ENCODE data around the gene MAPRE3.
A peak's percentile ranks its signal among the peaks of the same experiment; 100 is the strongest.
"Not testable (repeated sequence)": the region's sequence is repeated elsewhere in the genome, so short reads cannot be mapped to it uniquely, and the experiment has no call there.

MAPRE3 gene

DNA sequence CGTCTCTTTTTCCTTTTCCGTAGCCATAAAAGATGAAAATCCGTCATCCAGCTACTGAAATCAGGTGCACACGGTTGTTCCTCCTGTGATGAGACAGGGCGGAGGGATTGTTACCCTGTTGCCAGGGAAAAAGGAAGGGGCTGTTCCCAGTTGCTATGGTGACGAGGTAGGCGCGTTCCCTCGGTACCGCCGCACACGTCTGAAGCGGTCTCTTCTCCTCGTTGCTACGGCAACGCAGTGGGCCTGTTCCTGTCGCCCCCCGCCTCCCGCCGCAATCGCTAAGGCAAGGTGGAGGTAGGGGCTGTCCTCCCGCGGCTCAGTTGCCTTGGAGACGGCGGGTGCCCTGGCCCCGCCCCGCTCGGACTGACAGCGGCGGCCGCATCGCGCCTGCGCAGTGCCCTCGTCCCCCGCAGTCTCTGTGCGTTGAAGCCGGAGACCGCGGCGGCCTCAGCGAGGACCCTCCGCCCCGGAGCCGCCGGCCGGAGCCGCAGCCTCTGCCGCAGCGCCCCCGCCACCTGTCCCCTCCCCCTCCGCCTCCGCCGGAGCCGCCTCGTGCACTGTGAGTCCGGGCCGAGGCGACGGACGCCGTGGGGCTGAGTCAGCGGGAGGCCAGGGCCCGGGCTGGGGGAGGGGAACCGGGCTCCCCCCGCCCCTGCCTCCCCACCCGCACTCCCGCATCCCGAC, at the start of gene MAPRE3:
MAPRE3 (plus strand) TSS at position 394 of the 684 bp plus-strand sequence. CDS start 51,582 bp downstream, outside the sequence.
- DNase-seq (ENCODE audit: low read depth in 2 of 2), result peak; percentile 55 to 72

DNA sequence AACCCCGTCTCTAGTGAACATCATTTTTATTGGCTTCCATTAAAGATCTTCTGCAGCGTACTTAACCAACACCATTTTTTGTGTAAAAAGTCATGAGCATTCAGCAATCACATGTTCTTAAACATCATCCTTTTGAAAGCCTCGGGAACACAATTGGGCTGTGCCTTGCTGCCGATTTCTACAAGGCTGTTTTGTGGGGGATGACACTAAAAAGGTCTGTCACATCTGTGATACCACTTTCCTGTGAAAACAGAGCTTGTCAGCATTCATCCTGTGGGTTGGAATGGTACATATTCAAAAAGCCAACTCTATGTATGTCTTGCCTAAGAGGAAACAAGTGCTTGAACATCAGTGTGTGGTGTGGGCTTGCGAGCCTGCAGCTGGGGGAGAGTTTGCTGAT, 49.1 kb upstream of the MAPRE3 start:
- no peak for DNase-seq (ENCODE audit: low read depth in 2 of 2)

DNA sequence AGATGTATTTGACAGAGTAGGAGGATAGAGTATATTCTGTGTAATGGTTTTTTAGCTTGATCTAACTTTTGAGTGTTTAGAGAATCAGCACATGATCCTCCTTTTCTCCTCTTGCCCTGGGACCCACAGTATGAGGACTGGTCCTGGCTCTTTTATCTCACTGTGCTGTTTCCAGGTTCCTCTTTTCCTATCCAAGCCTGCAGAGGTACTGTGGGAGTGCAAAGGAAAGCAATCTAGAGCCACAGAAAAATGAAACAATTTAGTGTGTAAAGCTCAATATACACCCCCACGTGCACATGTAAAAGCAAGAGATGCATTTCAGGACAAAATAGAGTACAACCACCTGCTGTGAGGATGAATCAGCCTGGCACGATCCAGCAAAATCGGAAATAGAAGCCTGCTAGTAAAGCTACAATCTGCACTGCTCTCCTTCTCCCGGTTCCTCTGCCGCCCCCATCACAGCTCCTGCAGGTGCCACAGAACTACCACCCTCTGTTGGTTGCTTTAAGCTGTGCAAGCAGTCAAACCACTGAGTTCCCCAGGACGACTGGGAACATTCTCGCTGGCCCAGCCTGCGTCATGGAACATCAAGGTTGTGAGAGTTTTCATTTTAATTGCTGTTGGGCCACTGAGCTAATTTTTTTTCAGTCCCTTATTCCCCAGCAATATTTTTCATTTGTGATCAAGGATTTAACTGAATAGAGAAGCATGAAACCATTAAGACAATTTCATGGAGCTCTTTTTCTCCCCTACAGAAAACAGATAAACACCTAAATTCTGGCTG, 47.8 kb upstream of the MAPRE3 start:
- DNase-seq (ENCODE audit: low read depth in 2 of 2), result peak; percentile 2 to 31

DNA sequence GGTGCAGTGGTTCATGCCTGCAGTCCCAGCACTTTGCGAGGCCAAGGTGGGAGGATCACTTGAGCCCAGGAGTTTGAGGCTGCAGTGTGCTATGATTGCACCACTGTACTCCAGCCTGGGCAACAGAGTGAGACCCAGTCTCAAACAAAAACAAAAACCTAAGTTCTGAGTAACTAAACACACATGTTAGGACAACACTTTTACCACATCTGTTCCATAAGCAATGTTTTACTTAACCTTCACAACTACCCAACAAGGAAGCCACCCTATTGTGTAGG, 47.3 kb upstream of the MAPRE3 start:
- DNase-seq (ENCODE audit: low read depth in 2 of 2), result not testable (repeated sequence)

DNA sequence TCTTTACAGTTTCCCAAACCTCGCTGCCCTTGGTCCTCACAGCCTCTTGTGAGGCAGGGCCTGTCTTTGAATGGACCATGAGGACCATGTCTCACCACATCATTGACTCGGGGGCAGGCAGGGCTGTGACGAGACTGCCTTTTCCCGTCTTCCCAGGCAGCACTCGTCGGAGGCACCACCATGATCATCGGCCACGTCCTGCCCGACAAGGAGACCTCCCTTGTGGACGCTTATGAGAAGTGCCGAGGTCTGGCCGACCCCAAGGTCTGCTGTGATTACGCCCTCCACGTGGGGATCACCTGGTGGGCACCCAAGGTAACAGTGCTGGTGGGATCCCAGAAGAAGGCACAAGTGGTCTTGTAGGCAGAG, 45.7 kb upstream of the MAPRE3 start:
- no peak for DNase-seq (ENCODE audit: low read depth in 2 of 2)

DNA sequence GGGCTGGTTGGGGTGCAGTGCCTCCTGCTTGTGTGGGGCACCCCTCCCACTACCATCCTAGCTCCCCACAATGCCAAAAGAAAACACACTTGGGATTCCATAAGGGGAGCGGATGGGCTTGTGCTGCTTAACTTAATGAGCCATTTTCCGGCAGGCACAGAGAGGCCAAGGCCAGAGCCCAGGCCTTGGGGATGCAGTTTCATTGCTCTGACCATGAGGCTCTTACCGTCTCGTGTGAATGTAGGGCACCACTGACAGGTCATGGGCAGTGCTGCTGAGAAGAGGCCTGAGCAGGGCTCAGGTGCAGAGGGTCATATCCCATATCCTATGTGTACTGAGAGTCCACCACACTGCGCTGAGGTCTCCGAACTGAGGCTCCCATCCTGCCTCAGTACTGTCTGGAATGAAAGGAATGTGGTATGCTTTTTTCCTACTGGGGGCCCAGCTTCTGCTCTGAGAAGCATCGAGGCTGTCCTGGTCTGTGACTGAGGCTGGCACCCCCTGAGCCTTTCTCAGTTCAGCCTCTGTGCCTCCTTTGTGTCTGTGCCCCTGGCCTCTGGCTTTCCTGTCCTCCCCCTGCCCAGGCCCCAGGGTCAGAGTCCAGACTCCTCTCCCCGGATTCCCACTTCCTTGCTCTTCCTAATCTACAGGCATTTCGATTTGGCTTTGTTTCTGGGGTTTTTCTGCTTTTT, 45.2 kb upstream of the MAPRE3 start:
- DNase-seq (ENCODE audit: low read depth in 2 of 2), result no peak

DNA sequence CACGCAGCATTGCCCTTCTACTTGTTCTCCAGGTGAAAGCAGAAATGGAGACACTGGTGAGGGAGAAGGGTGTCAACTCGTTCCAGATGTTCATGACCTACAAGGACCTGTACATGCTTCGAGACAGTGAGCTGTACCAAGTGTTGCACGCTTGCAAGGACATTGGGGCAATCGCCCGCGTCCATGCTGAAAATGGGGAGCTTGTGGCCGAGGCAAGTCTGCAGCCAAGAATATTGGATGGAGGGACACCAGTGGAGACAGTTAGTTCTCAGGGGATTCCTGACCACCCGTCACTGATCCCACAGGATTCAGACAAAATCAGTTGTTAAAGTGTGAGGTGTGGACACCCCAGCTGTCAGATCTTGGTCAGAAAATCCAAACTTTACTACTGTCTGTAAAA, 43.2 kb upstream of the MAPRE3 start:
- no peak for DNase-seq (ENCODE audit: low read depth in 2 of 2)

DNA sequence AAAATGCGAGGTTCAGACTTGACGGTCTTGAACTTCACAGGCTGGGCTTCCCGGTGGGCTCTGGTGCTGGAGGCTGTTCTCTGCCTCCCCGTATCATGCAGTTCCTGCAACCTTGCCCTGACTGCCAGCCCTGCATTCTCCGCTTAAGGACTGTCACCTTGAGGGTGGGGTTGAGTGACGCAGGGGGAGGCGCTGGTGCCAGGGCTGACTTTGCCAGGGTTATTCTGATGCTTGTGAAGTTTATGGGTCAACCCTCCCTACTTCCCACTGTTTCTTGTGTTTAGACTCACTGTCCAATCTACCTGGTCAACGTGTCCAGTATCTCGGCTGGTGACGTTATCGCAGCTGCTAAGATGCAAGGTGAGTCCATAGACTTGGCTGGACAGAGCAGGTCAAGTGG, 37.5 kb upstream of the MAPRE3 start:
- no peak for DNase-seq (ENCODE audit: low read depth in 2 of 2)

DNA sequence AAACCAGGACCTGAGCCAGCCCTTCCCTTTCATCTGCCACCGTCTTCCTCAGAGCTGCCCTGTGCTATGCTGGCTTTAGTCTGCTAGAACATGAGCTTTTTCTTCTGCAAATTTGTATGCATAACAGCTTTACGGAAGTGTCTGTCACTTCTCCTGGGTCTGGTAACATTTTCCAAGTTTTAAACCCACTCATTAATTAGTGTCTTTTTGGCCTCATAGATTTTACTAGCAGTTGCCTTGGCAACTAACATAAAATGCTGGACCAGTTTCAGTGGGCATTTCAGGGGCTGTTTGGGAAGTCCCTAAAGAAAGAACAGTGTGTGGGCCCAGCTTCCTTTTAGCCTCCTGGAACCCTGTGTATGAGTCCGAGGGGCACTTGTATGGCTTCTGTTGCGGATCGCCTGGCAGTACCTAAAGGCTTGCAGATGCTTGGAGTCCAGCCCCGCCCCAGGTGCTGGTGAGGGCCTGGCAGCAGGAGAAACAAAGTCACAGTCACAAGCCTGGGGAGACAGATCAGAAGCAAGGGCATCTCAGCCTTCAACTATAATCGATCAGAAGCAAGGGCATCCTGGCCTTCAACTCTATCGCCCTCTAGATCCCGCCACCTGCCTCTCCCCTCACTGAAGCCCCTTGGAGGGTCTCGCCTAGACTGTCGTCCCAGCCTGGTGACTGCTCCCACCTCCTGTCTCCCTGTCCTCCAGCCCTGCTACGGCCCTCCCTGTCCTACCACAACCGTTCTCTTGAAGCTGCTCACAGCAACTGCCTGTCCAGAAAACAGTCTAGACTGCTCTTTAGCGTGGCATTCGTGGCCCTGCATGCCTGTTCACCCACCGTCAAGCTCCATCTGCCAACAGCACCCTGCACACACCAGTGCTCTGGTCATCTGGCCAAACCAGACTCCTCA, 36.8 kb upstream of the MAPRE3 start:
- no peak for DNase-seq (ENCODE audit: low read depth in 2 of 2)

DNA sequence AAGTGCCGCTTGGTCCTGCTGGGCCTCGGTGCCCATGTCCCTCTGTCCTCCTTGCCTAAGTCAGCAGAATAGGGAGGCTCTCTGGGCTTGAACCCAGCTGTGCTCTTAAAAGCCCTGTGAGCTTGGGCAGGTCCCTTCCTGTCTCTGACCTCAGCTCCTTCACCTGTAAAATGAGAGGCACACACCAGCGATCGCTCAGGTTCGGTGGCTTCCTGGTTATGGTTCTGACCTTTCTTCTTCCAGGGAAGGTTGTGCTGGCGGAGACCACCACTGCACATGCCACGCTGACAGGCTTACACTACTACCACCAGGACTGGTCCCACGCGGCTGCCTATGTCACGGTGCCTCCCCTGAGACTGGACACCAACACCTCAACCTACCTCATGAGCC, 36.1 kb upstream of the MAPRE3 start:
- no peak for DNase-seq (ENCODE audit: low read depth in 2 of 2)

DNA sequence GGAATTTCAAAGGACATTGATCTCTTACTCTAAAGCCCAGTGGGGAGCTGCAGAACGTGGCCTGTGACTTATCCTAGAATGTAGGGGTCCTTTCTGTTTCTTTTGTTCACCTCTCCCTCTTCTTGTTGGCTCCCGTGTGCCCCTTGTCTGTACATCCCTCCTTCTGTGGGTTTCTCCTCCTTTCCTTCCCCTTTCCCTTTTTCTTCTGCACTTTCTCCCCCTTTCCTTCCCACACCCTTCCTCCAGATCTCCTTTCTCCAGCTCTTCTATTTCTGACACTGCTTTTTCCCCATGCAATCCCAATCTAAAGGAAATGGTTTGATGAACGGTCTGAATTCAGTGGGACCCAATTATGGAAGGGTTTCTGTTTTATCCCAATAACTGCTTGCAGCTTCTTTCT, 35.5 kb upstream of the MAPRE3 start:
- DNase-seq (ENCODE audit: low read depth in 2 of 2), result no peak

DNA sequence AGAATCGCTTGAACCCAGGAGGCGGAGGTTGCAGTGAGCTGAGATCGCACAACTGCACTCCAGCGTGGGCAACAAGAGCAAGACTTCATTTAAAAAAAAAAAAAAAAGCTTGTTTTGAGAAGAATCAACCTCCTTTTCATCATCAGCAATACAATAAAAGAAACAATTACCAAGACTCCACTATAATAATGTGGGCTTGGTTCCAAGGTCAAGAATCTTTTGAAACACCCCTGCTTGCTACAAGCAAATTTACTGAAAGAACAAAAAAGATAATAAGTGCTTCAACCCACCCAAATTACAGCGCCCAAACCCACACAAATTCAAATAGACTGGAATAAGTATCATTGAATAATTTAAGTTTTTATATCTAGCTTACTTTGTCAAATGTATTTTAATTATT, 33.6 kb upstream of the MAPRE3 start:
- DNase-seq (ENCODE audit: low read depth in 2 of 2), result no peak

DNA sequence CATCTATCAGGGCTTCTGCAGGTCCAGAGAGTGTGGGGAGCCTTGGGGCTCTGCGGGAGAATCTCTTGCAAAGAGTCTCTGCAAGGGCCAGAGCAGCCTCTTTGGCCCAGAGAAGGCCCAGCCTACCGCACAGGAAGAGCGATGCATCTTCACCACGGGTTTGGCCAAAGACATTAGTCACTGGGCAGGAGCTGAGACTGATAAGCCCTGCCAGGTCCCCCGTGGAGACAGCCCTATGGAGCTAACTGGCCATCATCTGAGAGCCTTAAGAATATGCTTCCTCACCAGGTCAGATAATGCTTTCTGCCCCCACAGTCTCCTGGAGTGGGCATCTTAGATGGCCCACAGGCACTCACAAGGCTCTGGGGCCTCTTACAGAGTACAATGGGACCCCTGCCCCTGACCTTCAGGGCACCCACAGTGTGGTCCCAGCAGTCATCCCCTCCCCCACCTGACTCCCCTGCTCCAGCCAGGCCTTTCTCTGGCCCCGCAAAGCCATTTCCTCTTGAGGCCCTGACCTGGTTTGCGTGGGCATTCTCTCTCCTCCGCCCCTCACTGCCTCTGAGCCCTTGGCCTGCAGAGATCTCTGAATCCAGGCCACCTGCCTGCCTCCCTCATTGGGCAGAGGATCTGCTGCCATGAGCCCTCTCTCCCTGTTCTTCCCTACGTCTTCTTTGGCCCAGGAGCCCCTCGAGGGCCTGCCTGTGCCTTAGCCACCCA, 31.9 kb upstream of the MAPRE3 start:
- DNase-seq (ENCODE audit: low read depth in 2 of 2), result no peak

DNA sequence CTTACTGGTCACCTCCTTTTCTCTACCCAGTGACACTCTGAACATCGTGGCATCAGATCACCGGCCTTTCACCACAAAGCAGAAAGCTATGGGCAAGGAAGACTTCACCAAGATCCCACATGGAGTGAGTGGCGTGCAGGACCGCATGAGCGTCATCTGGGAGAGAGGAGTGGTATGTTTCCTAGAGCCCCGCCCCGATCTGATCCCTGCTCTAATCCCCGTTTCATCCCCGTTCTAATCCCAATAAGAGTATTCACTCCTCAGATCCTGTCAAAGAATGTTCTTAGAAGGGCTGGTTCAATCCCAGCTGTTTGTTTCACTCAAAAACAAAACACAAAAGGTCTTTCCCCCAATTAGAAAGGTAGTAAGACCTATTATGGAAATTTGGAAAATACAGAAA, 30.4 kb upstream of the MAPRE3 start:
- no peak for DNase-seq (ENCODE audit: low read depth in 2 of 2)

DNA sequence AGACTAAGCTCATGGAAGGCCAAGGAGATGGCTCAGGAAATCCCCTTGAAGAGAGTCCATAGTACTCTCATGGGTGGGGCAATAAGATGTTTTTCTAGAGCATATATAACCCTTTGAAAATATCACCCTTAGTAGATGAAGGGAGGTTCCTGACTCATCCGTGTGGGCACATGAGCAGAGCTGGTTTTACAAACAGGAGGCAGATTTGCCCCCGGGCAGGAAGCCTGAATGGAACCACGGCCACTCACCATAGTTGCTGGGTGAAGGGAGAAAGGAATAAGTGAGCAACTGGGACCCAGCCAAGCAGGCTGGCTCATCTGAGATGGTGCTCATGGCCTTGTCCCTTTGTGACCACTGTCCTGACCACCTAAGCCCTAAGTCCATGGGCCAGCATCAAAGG, 29.0 kb upstream of the MAPRE3 start:
- DNase-seq (ENCODE audit: low read depth in 2 of 2), result no peak

DNA sequence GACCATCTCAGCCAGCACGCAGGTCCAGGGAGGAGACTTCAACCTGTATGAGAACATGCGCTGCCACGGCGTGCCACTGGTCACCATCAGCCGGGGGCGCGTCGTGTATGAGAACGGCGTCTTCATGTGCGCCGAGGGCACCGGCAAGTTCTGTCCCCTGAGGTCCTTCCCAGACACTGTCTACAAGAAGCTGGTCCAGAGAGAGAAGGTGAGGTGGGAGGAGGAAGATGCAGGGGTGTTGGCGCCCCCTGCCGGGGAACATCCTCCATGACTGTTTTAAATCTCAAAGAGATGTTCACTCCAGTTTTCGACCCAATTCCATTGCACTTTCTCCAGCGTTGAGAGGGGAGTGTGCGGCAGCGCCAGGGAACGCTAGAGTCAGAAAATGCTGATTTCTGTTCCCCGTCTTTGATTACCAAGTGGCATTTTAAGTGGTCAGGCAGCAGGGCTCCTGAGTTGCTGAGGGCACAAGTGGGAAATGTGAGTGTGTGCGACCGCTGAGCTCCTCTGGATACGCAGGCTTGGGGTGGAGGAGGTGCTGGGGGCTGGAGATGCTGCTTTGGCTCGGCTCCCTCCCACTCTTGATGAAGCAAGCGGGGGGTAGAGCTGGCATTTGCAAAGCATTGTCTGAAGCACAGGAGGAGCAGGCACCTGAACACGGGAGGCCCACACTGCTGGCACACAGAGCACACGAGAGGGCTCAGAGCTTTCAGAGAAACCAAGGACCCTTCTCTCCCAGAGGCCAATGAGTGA, 27.7 kb upstream of the MAPRE3 start:
- DNase-seq (ENCODE audit: low read depth in 2 of 2), result peak; percentile 32 to 58

DNA sequence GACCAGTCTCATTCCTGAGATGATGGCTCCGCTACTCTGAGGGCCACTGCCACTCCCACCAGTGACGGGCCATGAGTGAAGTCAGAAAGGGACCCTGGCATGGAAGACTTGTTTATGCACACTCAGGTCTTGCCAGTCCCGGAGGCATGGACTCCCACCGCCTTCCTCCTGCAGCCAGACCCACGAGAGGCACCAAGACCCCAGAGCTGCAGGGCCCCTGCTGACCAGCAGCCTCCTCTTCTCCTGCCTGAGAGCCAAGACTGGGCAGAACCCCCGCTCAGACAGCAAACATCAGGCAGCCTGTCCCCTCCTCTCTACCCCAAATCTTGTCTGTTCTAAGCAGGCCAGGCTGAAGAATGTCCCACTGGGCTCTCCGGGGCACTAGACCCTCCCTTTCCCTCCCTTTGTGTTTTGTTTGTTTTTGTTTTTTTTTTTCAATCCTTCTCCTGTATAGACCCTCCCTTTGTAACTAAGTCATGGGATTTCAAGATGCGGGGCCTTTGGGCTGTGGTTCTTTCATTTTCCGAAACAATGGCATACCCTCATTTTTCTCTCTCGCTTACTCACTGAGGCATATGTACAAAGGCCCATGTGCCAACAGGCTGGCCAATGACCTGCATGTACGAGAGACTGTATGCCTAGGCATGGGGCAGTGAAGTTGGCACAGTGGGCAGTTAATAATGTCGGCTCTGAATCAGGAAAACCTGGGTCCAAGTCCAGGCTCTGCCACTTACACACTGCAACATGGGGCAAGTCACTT, 24.3 kb upstream of the MAPRE3 start:
- DNase-seq (ENCODE audit: low read depth in 2 of 2), result no peak

DNA sequence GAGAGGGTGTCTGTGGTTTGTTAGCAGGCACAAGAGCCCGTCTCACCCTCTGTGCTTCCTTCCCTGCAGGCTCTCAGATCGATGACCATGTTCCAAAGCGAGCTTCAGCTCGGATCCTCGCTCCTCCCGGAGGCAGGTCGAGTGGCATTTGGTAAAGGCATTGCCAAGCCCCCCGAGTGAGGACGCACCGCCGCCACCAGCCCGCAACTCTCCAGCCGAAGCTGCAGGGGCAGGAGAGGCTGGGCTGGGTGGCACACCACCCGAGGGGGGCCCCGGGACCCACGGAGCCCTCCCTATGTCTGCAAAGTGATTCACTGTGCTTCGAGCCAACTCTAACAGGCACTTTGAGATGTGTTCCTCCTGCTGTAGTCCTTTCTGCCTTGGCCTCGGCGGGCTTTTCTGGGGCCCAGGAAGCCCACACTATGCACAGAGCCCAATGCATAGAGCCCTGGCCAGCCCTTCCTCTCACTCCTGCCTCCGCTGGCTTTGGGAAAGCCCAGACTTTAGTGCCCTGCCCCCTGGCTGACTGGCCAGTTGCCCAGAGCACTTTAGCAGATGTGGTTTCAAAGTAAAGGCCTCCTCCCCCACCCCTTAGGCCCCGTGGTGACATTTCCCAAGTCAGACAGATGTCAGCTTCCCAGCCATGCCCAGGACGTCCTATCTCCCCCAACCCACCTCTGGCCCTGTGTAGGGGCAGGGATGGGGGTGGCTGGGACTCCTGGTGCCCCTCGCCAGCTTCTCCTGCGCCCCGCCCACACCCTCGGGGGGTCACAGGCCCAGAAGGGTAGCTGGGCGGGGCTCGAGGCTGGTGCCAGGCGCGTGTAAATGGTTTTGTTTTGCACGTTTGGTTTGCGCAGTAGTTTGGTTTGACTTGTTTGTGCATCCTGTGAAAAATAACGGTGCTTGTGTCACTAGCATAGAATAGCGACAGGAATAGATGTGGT, 23.3 kb upstream of the MAPRE3 start:
- no peak for DNase-seq (ENCODE audit: low read depth in 2 of 2)

DNA sequence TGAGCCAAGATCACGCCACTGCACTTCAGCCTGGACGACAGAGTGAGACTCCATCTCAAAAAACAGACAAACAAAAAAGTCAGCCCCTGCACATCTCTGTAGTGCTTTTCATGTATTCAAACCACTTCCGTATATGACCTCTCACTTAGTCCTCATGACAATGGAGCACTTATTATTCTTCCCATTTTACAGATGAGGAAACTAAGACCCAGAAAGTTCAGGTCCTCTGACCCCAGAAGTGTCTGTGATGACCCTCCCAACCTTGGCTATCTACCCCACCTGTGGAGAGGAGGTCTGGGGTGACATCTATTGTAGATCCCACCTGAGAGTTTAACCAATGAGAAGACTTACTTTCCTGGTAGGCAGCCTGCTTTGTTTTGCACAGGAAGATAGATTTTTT, 21.6 kb upstream of the MAPRE3 start:
- no peak for DNase-seq (ENCODE audit: low read depth in 2 of 2)
